Transverse colon (tissue), 3 donors: Measurements from ENCODE around the gene ZDHHC9.

ENCODE experiments used
- CTCF ChIP-seq, 5 experiments: fragments of 200-600 bp in 3 of 5; fragments of 450-650 bp in 2 of 5; sonication (generic) in 3 of 5; IDR thresholded peaks; 1 replicate in 2 of 5; 2 replicates in 3 of 5; pipeline ENCODE4 v1.5.1; 2016 to 2017; ENCODE audit warnings: antibody characterized with exemption in 5 of 5, inconsistent platforms in 3 of 5, mild to moderate bottlenecking in 2 of 5, moderate library complexity in 1 of 5
- POLR2A ChIP-seq: fragments of 450-650 bp; IDR thresholded peaks from one replicate; pipeline ENCODE4 v1.6.1; 2016; ENCODE audit warnings: antibody characterized with exemption, mild to moderate bottlenecking, moderate library complexity

GRCh38 chrX:129842510-129843208 is 1.0 kb downstream of the ZDHHC9 start:
- TF ChIP-seq CTCF (IDR thresholded peaks at IDR 0.05) (no peak), POLR2A (no peak)
